ENCODE measurements around the gene MPC1L.

DNA sequence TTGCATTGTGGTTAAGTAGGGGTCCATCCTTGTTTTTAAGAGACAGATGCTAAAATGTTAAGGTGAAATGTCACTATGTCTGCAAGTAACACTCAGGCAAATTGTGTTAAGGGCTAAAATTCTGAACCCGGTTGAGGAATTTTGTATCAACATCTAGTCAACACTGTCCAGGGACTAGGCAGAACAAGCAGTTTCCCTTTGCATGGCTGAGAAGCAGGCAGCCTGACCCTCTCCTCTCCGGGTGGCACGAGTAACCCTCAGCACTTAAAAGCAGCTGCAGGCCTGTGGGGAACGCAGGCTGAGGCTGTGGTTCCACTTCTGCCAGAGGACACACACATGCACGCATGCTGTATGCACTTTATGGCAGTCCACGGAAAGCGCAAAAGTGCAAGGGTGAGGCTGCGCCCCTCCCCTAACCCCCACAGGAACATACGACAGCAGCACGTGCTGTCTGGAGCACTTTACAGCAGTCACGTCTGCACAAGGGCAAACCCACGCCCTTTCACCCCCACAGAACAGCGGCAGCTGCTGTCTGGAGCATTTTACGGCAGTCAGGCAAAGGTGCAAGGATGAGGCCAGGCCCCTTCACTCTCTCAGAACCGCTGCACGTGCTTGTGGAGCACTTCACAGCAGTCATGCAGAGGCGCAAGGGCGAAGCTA is 619 bp upstream of the MPC1L start:
- TF ChIP-seq ZFP30 (CRISPR knock-in tag; IDR thresholded peaks at IDR 0.05) (no peak), RARB (CRISPR knock-in tag; IDR thresholded peaks at IDR 0.05) (no peak), ZNF565 (CRISPR knock-in tag; conservative IDR thresholded peaks at IDR 0.05; ENCODE audit: low read depth) (no peak), ARNTL (CRISPR knock-in tag; IDR thresholded peaks at IDR 0.05; ENCODE audit: borderline replicate concordance, low read depth) (no peak), CREB5 (CRISPR knock-in tag; IDR thresholded peaks at IDR 0.05; ENCODE audit: low read depth) (no peak), PATZ1 (CRISPR knock-in tag; IDR thresholded peaks at IDR 0.05; ENCODE audit: borderline replicate concordance) (no peak), ZNF8 (CRISPR knock-in tag; IDR thresholded peaks at IDR 0.05) (no peak), OSR1 (CRISPR knock-in tag; IDR thresholded peaks at IDR 0.05) (no peak), POU6F1 (CRISPR knock-in tag; IDR thresholded peaks at IDR 0.05; ENCODE audit: borderline replicate concordance, low read depth) (no peak)
- TF ChIP-seq, protein P1, sequence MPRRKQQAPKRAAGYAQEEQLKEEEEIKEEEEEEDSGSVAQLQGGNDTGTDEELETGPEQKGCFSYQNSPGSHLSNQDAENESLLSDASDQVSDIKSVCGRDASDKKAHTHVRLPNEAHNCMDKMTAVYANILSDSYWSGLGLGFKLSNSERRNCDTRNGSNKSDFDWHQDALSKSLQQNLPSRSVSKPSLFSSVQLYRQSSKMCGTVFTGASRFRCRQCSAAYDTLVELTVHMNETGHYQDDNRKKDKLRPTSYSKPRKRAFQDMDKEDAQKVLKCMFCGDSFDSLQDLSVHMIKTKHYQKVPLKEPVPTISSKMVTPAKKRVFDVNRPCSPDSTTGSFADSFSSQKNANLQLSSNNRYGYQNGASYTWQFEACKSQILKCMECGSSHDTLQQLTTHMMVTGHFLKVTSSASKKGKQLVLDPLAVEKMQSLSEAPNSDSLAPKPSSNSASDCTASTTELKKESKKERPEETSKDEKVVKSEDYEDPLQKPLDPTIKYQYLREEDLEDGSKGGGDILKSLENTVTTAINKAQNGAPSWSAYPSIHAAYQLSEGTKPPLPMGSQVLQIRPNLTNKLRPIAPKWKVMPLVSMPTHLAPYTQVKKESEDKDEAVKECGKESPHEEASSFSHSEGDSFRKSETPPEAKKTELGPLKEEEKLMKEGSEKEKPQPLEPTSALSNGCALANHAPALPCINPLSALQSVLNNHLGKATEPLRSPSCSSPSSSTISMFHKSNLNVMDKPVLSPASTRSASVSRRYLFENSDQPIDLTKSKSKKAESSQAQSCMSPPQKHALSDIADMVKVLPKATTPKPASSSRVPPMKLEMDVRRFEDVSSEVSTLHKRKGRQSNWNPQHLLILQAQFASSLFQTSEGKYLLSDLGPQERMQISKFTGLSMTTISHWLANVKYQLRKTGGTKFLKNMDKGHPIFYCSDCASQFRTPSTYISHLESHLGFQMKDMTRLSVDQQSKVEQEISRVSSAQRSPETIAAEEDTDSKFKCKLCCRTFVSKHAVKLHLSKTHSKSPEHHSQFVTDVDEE (CRISPR knock-in tag; IDR thresholded peaks at IDR 0.05) = no peak
